Measurements from ENCODE around the gene WWOX. TPM values are rescaled to one million over a fixed set of nuclear protein-coding genes. Genes with fewer than 3 reads are reported as not detected.

Gene WWOX
- total and polyA plus RNA-seq, 10 donors: 5.9 to 90.3 (median 26.4) TPM

- Histone ChIP-seq H3K4me1 (no peaks in the 10 kb centered on the region), H3K27ac (no peak overlapping the region), H3K4me3 (no peak overlapping the region), H3K36me3 (no peaks in the 10 kb centered on the region), H3K9me3 (no peaks in the 10 kb centered on the region), H3K27me3 (replicated peaks in 1 of 7) (no peaks in the 10 kb centered on the region)
- no peak for TF ChIP-seq POLR2A (IDR thresholded peaks at IDR 0.05)
- TF ChIP-seq POLR2AphosphoS5 (IDR thresholded peaks at IDR 0.05): no peak
- DNase-seq: no peak
- intact Hi-C loops (cut with DNase I; ENCODE audit: low total_unique reads): no loop called here
These were observed 779.1 kb downstream of the WWOX start for GRCh38 chr16:78878570-78878969.

GRCh38 chr16:78879011-78879410 lies 779.6 kb downstream of the WWOX start:
- TF ChIP-seq POLR2A (IDR thresholded peaks at IDR 0.05): no peak
- no peak for TF ChIP-seq POLR2AphosphoS5 (IDR thresholded peaks at IDR 0.05)
- TF ChIP-seq, protein P1, sequence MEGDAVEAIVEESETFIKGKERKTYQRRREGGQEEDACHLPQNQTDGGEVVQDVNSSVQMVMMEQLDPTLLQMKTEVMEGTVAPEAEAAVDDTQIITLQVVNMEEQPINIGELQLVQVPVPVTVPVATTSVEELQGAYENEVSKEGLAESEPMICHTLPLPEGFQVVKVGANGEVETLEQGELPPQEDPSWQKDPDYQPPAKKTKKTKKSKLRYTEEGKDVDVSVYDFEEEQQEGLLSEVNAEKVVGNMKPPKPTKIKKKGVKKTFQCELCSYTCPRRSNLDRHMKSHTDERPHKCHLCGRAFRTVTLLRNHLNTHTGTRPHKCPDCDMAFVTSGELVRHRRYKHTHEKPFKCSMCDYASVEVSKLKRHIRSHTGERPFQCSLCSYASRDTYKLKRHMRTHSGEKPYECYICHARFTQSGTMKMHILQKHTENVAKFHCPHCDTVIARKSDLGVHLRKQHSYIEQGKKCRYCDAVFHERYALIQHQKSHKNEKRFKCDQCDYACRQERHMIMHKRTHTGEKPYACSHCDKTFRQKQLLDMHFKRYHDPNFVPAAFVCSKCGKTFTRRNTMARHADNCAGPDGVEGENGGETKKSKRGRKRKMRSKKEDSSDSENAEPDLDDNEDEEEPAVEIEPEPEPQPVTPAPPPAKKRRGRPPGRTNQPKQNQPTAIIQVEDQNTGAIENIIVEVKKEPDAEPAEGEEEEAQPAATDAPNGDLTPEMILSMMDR (IDR thresholded peaks at IDR 0.05 in 8 of 11, conservative IDR thresholded peaks at IDR 0.05 in 3 of 11): no peak
- no peak for DNase-seq
- Histone ChIP-seq H3K36me3 (no peaks in the 10 kb centered on the region), H3K27me3 (replicated peaks in 1 of 7) (no peaks in the 10 kb centered on the region), H3K9me3 (no peaks in the 10 kb centered on the region), H3K4me1 (no peaks in the 10 kb centered on the region), H3K4me3 (no peak overlapping the region), H3K27ac (no peak overlapping the region)
- 80 to 97% (median 91%) methylated on average over 5 of the region's 5 CpGs for WGBS, 5 donors
- intact Hi-C loops (cut with DNase I; ENCODE audit: low total_unique reads): no loop called here

DNA sequence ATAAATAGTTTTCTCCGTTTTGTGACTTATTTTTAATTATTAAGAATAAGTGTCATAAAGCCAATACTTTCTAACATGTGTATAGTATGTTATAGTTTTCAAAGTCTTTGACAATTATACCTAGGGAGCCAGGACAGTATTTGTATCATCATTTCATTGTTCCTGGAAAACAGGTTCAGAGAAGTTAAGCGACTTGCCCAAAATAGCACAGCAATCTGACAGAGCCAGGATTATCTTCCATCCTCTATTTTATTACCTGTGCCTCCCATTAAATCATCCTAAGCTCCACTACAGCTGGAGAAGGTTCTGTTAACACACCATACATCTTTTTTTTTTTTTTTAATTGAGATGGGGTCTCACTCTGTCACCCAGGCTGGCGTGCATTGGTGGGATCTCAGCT lies 782.7 kb downstream of the WWOX start:
- Histone ChIP-seq H3K27ac (no peak overlapping the region), H3K9me3 (no peaks in the 10 kb centered on the region), H3K27me3 (replicated peaks in 1 of 7) (no peaks in the 10 kb centered on the region), H3K4me3 (no peak overlapping the region), H3K36me3 (no peaks in the 10 kb centered on the region), H3K4me1 (no peaks in the 10 kb centered on the region)
- 89 to 96% (median 93%) methylated on average over 3 of the region's 3 CpGs for WGBS, 5 donors
- intact Hi-C loops (cut with DNase I; ENCODE audit: low total_unique reads): no loop called here
- TF ChIP-seq, protein P1 (IDR thresholded peaks at IDR 0.05 in 8 of 11, conservative IDR thresholded peaks at IDR 0.05 in 3 of 11): no peak
- TF ChIP-seq POLR2AphosphoS5 (IDR thresholded peaks at IDR 0.05) (no peak), POLR2A (IDR thresholded peaks at IDR 0.05) (no peak)
- DNase-seq: no peak

- Histone ChIP-seq H3K36me3 (no peaks in the 10 kb centered on the region), H3K9me3 (no peaks in the 10 kb centered on the region), H3K27me3 (replicated peaks in 1 of 7) (no peaks in the 10 kb centered on the region), H3K4me3 (no peak overlapping the region), H3K4me1 (no peaks in the 10 kb centered on the region), H3K27ac (no peak overlapping the region)
- intact Hi-C loops (cut with DNase I; ENCODE audit: low total_unique reads): no loop called here
- no peak for DNase-seq
- TF ChIP-seq, protein P1 (IDR thresholded peaks at IDR 0.05 in 8 of 11, conservative IDR thresholded peaks at IDR 0.05 in 3 of 11): no peak
- no peak for TF ChIP-seq POLR2A (IDR thresholded peaks at IDR 0.05)
- TF ChIP-seq POLR2AphosphoS5 (IDR thresholded peaks at IDR 0.05): no peak
- 52 to 62% (median 56%) methylated on average over 9 of the region's 9 CpGs for WGBS, 5 donors
These were observed 783.3 kb downstream of the WWOX start for GRCh38 chr16:78882751-78883150.

DNA sequence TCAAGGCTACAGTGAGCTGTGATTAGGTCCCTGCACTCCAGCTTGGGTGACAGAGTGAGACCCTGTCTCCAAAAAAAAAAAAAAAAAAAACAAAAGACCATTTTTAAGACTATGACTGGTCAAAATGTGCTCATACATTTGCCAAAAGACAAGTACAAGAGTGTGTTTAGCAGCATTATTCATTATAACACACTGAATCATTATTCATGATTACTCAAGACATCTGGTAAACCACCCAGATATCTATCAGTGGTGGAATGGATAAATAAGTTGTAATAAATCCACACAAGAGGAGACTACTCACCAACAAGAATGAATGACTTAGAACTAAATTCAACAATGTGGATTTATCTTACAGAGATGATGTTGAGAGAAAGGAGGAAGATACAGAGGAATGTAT lies 784.8 kb downstream of the WWOX start:
- TF ChIP-seq POLR2A (IDR thresholded peaks at IDR 0.05) (no peak), POLR2AphosphoS5 (IDR thresholded peaks at IDR 0.05) (no peak)
- TF ChIP-seq, protein P1 (IDR thresholded peaks at IDR 0.05 in 8 of 11, conservative IDR thresholded peaks at IDR 0.05 in 3 of 11): no peak
- Histone ChIP-seq H3K9me3 (no peaks in the 10 kb centered on the region), H3K27me3 (replicated peaks in 1 of 7) (no peaks in the 10 kb centered on the region), H3K27ac (no peak overlapping the region), H3K4me1 (no peaks in the 10 kb centered on the region), H3K4me3 (no peak overlapping the region), H3K36me3 (no peaks in the 10 kb centered on the region)
- DNase-seq: no peak
- intact Hi-C loops (cut with DNase I; ENCODE audit: low total_unique reads): no loop called here
